Liver (tissue), 9 donors: ENCODE data around the gene KSR2. TPM values are rescaled to one million over a fixed set of nuclear protein-coding genes. Genes with fewer than 3 reads are reported as not detected.

ENCODE experiments used
- DNase-seq: peaks from one replicate; pipeline ENCODE4 v3.0.0-alpha.2; 2017; ENCODE audit warnings: low spot score
- H3K27ac ChIP-seq, 2 donors: one replicate each; pipeline ENCODE4 v1.7.0; 2013; ENCODE audit warnings: inconsistent platforms in 2 of 2, low read length in 2 of 2, control low read depth in 1 of 2, low read depth in 1 of 2, mild to moderate bottlenecking in 1 of 2
- H3K27me3 ChIP-seq, 4 donors: one replicate each; pipeline versions ENCODE4 v1.6.1 to v1.7.0; 2013; ENCODE audit warnings: low read length in 3 of 4, inconsistent platforms in 1 of 4, mild to moderate bottlenecking in 1 of 4, moderate library complexity in 1 of 4; ENCODE audit not compliant: control insufficient read depth in 4 of 4, insufficient read depth in 4 of 4
- H3K36me3 ChIP-seq, 4 donors: one replicate each; pipeline versions ENCODE4 v1.6.1 to v1.7.0; 2013; ENCODE audit warnings: low read length in 3 of 4, mild to moderate bottlenecking in 3 of 4, low read depth in 1 of 4, moderate library complexity in 1 of 4; ENCODE audit not compliant: control insufficient read depth in 4 of 4, insufficient read depth in 3 of 4
- H3K4me1 ChIP-seq, 4 donors: one replicate each; pipeline versions ENCODE4 v1.6.1 to v1.7.0; 2013; ENCODE audit warnings: low read length in 3 of 4, mild to moderate bottlenecking in 3 of 4, moderate library complexity in 1 of 4; ENCODE audit not compliant: control insufficient read depth in 4 of 4, insufficient read depth in 4 of 4
- H3K4me3 ChIP-seq, 3 donors: one replicate each; pipeline versions ENCODE4 v1.6.1 to v1.7.0; 2013; ENCODE audit warnings: low read length in 3 of 3, control low read depth in 1 of 3, low read depth in 1 of 3, mild to moderate bottlenecking in 1 of 3
- H3K9ac ChIP-seq, 2 donors: one replicate each; pipeline ENCODE4 v1.7.0; 2013; ENCODE audit warnings: low read length in 2 of 2, mild to moderate bottlenecking in 2 of 2, moderate library complexity in 2 of 2, control low read depth in 1 of 2, low read depth in 1 of 2
- H3K9me3 ChIP-seq, 4 donors: one replicate each; pipeline versions ENCODE4 v1.6.1 to v1.7.0; 2013; ENCODE audit warnings: low read length in 3 of 4; ENCODE audit not compliant: control insufficient read depth in 4 of 4
- EGR1 ChIP-seq, 2 donors: IDR thresholded peaks; 2 replicates each; pipeline ENCODE4 v1.6.1; 2016 to 2018; ENCODE audit warnings: antibody characterized with exemption in 2 of 2, low read depth in 2 of 2
- FOXA1 ChIP-seq: IDR thresholded peaks from 2 replicates; pipeline ENCODE4 v1.6.1; 2016; ENCODE audit warnings: antibody characterized with exemption
- FOXA2 ChIP-seq: IDR thresholded peaks from 2 replicates; pipeline ENCODE4 v1.6.1; 2016; ENCODE audit warnings: antibody characterized with exemption
- HNF4A ChIP-seq, 2 donors: conservative IDR thresholded peaks; 2 replicates each; pipeline ENCODE4 v1.6.1; 2016; ENCODE audit warnings: antibody characterized with exemption in 2 of 2, mild to moderate bottlenecking in 2 of 2
- HNF4G ChIP-seq: IDR thresholded peaks from 2 replicates; pipeline ENCODE4 v1.6.1; 2016; ENCODE audit warnings: antibody characterized with exemption
- JUND ChIP-seq, 2 donors: IDR thresholded peaks; 2 replicates each; pipeline ENCODE4 v1.6.1; 2016; ENCODE audit warnings: antibody characterized with exemption in 2 of 2
- MAX ChIP-seq: IDR thresholded peaks from 2 replicates; pipeline ENCODE4 v1.6.1; 2016; ENCODE audit warnings: antibody characterized with exemption
- NR2F2 ChIP-seq: IDR thresholded peaks from 2 replicates; pipeline ENCODE4 v1.6.1; 2016; ENCODE audit warnings: antibody characterized with exemption
- RAD21 ChIP-seq, 2 donors: IDR thresholded peaks; 2 replicates each; pipeline ENCODE4 v1.6.1; 2016; ENCODE audit warnings: antibody characterized with exemption in 2 of 2, mild to moderate bottlenecking in 2 of 2
- RXRA ChIP-seq, 2 donors: IDR thresholded peaks; 2 replicates each; pipeline ENCODE4 v1.6.1; 2017 to 2018; ENCODE audit warnings: antibody characterized with exemption in 2 of 2, mild to moderate bottlenecking in 1 of 2
- SP1 ChIP-seq: IDR thresholded peaks from 2 replicates; pipeline ENCODE4 v1.6.1; 2018; ENCODE audit warnings: antibody characterized with exemption, mild to moderate bottlenecking
- YY1 ChIP-seq: IDR thresholded peaks from 2 replicates; pipeline ENCODE4 v1.6.1; 2016; ENCODE audit warnings: antibody characterized with exemption, mild to moderate bottlenecking
- ZBTB33 ChIP-seq: IDR thresholded peaks from 2 replicates; pipeline ENCODE4 v1.6.1; 2016; ENCODE audit warnings: antibody characterized with exemption
- WGBS: extraction: QIAGEN DNeasy Blood & Tissue Kit; methylation state at CpG from one replicate; pipeline ENCODE4 v1.1.7; 2013; 5-methylcytosine and 5-hydroxymethylcytosine counted together
- polyA plus RNA-seq, 2 donors: library from polyadenylated mRNA; stranded (reverse) in 1 of 2; unstranded in 1 of 2; fragments of 200-250 nt in 1 of 2; fragments of >200 nt in 1 of 2; fragmentation: Nextera tagmentation in 1 of 2; extraction: Ambion mirVana in 1 of 2; gene quantifications; one replicate each; pipeline versions ENCODE4 v1.2.1 to v1.2.3, GENCODE V29; 2013 to 2015
- total RNA-seq, 2 donors: library from RNA; depleted of rRNA; stranded (reverse); fragments of >200 nt; gene quantifications; one replicate each; pipeline ENCODE4 v1.2.3, GENCODE V29; 2014
- TF ChIP-seq, protein P1 (sequence below): IDR thresholded peaks from 2 replicates; pipeline ENCODE4 v1.6.1; 2016; ENCODE audit warnings: antibody characterized with exemption
- TF ChIP-seq, protein P2 (sequence below): fragments of 150-350 bp; IDR thresholded peaks from 2 replicates; pipeline ENCODE4 v1.5.1; 2017; ENCODE audit warnings: improper control_type of control experiment, low read depth, low read length; ENCODE audit not compliant: missing input control
- donor health status: healthy.
- donor health status: healthy.
- donor health status: healthy.
- donor health status: healthy.
- donor health status: healthy.

The KSR2 gene
- total and polyA plus RNA-seq, 4 donors: under 0.01 to 0.02 (median under 0.01) TPM; not detected in 1

GRCh38 chr12:117970334-117970733, 1.5 kb upstream of the KSR2 start (continued):
- TF ChIP-seq HNF4G: no peak

DNA sequence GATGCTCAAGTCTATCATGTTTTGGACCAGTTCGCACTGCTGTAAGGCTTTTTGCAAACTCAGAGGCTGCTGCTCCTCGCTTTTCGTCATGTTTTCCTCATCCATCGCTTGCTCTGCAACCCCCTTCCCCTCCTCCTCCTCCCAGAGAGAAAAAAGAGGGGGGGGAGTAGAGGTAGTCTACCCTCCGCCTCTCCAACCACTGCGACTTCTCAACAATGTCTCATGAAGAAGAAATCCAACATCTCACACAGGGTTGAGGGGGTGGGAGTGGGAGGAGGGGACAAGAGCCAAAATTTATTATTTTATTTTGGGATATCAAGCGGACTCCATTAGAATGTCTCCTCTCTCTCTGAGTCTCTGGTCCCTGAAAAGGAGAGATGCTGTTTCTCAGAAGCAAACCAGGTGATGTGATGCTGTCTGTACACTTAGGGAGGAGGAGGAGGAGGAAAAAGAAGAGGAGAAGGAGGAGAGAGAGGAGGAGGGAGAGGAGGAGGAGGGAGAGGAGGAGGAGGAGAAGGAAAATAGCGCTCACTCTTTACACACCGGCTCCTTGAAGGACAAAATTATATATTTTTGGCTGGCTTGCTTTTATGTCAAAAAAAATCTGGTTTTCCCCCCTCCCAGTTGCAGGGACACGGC, 520 bp downstream of the KSR2 start:
- no peak overlapping the region for H3K9ac ChIP-seq
- peak overlapping the region in 1 of 3 donors; percentile 52 for H3K4me3 ChIP-seq
- no peak for DNase-seq
- no peak overlapping the region for H3K27ac ChIP-seq
- WGBS: 6% methylated on average over 10 of the region's 10 CpGs
- H3K9me3 ChIP-seq: peaks cover 0 to 9% (median 4%) of the 10 kb centered on the region in 4 donors
- TF ChIP-seq FOXA2 (no peak), YY1 (no peak), EGR1 (IDR thresholded peaks at IDR 0.05; ENCODE audit: low read depth in 2 of 2) (no peak), HNF4A (conservative IDR thresholded peaks at IDR 0.05) (no peak), MAX (no peak), NR2F2 (no peak), JUND (IDR thresholded peaks at IDR 0.05) (no peak), RAD21 (IDR thresholded peaks at IDR 0.05) (no peak), SP1 (no peak), ZBTB33 (no peak)
- TF ChIP-seq, protein P1, sequence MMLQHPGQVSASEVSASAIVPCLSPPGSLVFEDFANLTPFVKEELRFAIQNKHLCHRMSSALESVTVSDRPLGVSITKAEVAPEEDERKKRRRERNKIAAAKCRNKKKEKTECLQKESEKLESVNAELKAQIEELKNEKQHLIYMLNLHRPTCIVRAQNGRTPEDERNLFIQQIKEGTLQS: no peak
- TF ChIP-seq, protein P2, sequence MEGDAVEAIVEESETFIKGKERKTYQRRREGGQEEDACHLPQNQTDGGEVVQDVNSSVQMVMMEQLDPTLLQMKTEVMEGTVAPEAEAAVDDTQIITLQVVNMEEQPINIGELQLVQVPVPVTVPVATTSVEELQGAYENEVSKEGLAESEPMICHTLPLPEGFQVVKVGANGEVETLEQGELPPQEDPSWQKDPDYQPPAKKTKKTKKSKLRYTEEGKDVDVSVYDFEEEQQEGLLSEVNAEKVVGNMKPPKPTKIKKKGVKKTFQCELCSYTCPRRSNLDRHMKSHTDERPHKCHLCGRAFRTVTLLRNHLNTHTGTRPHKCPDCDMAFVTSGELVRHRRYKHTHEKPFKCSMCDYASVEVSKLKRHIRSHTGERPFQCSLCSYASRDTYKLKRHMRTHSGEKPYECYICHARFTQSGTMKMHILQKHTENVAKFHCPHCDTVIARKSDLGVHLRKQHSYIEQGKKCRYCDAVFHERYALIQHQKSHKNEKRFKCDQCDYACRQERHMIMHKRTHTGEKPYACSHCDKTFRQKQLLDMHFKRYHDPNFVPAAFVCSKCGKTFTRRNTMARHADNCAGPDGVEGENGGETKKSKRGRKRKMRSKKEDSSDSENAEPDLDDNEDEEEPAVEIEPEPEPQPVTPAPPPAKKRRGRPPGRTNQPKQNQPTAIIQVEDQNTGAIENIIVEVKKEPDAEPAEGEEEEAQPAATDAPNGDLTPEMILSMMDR: no peak
- H3K27me3 ChIP-seq: peaks cover 0 to 3% (median 0%) of the 10 kb centered on the region in 4 donors
- no peaks in the 10 kb centered on the region for H3K36me3 ChIP-seq
- H3K4me1 ChIP-seq: peaks cover 0 to 7% (median 5%) of the 10 kb centered on the region in 4 donors

DNA sequence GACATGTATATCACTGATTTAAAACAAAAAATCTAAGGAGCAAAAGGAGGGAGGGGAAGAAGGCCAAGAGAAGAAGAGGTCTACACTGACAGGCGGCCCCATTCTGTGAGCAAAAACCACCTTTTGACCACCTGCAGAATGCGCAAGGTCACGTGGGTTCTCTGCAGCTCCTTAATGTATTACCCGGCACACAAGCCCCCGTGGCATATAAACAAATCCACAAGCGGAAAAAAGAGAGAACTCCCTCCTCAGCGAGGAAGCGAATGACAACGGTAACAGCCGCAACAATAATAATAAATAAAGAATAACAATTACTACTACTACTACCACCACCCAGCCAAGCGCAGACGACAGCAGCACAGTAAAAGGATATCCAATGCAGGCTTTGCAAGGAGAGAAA, 1.3 kb downstream of the KSR2 start:
- H3K36me3 ChIP-seq: no peaks in the 10 kb centered on the region
- peaks cover 0 to 7% (median 5%) of the 10 kb centered on the region in 4 donors for H3K4me1 ChIP-seq
- peaks cover 0 to 9% (median 4%) of the 10 kb centered on the region in 4 donors for H3K9me3 ChIP-seq
- no peak overlapping the region for H3K9ac ChIP-seq
- WGBS: 22% methylated on average over 12 of the region's 12 CpGs
- H3K4me3 ChIP-seq: no peak overlapping the region
- no peak overlapping the region for H3K27ac ChIP-seq
- TF ChIP-seq RXRA (IDR thresholded peaks at IDR 0.05): no peak
- TF ChIP-seq, protein P1: no peak
- no peak for TF ChIP-seq HNF4G
- TF ChIP-seq FOXA1: no peak
- TF ChIP-seq, protein P2: no peak
- DNase-seq: no peak
- H3K27me3 ChIP-seq: peaks cover 0 to 3% (median 0%) of the 10 kb centered on the region in 4 donors
